ENCODE data around the gene MAP2K7.
"Not testable (repeated sequence)": the region's sequence is repeated elsewhere in the genome, so short reads cannot be mapped to it uniquely, and the experiment has no call there.

MAP2K7 gene

DNA sequence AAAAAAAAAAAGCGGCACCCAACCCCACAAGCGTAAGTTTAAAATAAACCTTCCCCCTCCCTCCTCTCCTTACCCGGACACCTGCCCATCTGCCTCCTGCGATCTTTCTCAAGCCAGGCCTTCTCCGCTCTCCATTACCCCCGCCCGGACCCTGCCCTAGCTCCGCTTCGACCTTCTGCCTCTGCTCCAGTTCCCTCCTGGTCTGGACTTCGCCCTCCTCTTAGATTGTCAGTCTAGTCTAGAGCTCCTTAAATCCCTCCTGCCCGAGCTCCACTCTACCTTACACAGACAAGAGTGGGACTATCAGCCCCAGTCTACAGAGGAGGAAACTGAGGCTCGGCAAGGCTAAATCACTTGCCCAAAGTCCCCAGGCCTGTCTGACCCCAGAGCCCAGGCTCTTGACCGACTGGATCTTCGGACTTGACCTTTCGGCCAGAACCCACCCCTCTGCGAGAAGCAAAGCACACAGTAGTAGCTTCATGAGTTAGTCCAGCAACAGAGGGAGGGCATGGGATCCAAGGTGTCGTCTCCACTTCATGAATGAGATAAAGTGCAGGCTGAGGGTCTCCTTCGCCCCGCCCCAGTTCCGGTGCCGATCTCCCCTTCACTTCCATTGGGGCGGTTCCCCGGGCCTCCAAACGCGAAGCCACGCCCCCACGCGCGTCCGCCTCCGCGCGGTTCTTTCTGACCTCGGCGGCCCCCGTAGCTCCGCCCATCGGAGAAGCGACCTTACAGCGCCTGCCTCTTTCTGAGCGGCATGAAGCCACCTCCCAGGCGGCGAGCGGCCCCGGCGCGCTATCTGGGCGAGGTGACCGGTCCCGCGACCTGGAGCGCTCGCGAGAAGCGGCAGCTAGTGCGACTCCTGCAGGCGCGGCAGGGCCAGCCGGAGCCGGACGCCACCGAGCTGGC is 16.2 kb downstream of the MAP2K7 start, which contains the start of gene SNAPC2:
Gene SNAPC2, plus strand, starts transcription at position 729 of the 909 bp plus-strand sequence. Its CDS starts 29 bp downstream, at position 758.
- DNase-seq (ENCODE audit: low spot score), result peak; percentile 93

GRCh38 chr19:7920519-7921301 is 17.0 kb downstream of the MAP2K7 start:
- DNase-seq (ENCODE audit: low spot score), result peak; percentile 97

DNA sequence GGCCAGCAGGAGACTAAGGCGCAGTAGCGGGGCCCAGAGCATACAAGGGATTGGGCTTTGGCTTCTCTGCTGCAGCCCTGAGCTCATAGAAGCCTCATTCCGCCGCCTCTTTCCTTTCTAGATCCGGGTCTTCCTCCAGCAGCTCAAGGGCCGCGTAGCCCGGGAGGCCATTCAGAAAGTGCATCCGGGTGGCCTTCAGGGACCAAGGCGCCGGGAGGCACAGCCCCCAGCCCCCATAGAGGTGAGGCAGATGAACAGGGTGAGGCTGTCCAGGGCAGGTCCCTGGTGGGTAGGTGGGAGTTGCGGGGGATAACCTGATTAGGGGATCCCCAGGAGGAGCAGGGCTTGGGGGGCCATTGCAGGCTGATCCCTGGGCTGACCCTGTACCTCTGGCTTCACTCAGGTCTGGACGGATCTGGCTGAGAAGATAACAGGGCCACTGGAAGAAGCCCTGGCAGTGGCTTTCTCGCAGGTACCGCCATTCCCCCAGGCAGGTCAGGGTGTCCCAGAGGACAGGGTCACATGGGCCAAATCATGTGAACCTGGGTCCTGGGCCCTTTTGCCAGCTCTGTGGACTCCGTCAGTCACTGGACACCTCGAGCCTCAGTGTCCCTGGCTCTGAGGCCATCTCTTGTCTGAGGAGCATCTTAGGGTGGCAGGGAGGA is 17.8 kb downstream of the MAP2K7 start:
- no peak for DNase-seq (ENCODE audit: low spot score)

GRCh38 chr19:7921967-7922835 is 18.5 kb downstream of the MAP2K7 start:
- no peak for DNase-seq (ENCODE audit: low spot score)

GRCh38 chr19:7922836-7923195 is 19.1 kb downstream of the MAP2K7 start:
- no peak for DNase-seq (ENCODE audit: low spot score)

- no peak for DNase-seq (ENCODE audit: low spot score)
These were observed 19.9 kb downstream of the MAP2K7 start for GRCh38 chr19:7923295-7924191.

GRCh38 chr19:7924241-7924640 is 20.6 kb downstream of the MAP2K7 start:
- no peak for DNase-seq (ENCODE audit: low spot score)

GRCh38 chr19:7924651-7925170 is 21.0 kb downstream of the MAP2K7 start:
- no peak for DNase-seq (ENCODE audit: low spot score)

GRCh38 chr19:7925171-7925851 is 21.6 kb downstream of the MAP2K7 start:
- DNase-seq (ENCODE audit: low spot score), result peak; percentile 89

- DNase-seq (ENCODE audit: low spot score), result peak; percentile 88
These were observed 22.5 kb downstream of the MAP2K7 start, which contains the start of gene CTXN1 for GRCh38 chr19:7926021-7926726. Gene CTXN1 (minus strand): TSS chr19:7926135. CDS start chr19:7925538, 597 bp downstream.

- DNase-seq (ENCODE audit: low spot score), result no peak
These were observed 23.3 kb downstream of the MAP2K7 start for GRCh38 chr19:7926727-7927604.

- no peak for DNase-seq (ENCODE audit: low spot score)
These were observed 24.1 kb downstream of the MAP2K7 start for GRCh38 chr19:7927605-7928333.

GRCh38 chr19:7928334-7928706 is 24.6 kb downstream of the MAP2K7 start:
- no peak for DNase-seq (ENCODE audit: low spot score)

GRCh38 chr19:7928741-7929701 is 25.3 kb downstream of the MAP2K7 start:
- peak; percentile 73 for DNase-seq (ENCODE audit: low spot score)

GRCh38 chr19:7930030-7930429 is 26.4 kb downstream of the MAP2K7 start:
- not testable (repeated sequence) for DNase-seq (ENCODE audit: low spot score)

DNA sequence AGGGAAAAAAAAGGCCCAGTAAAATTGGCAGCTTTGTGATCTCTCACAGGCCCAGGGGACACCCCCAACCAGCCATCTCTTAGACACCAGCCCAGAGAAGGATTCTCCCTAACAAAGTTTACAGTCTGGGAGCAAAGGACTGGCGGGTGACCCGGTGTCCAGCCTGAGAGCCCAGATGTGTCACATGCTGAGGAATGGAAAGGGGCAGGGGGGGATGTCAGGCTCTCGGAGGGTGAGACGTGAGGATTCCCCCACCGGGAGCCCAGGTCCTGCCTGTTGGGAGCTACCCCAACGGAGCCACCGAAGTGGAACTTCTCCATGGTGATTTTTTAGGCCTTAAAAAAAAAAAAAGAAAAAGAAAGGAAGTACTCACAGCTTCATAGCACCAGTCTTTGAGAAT is 27.1 kb downstream of the MAP2K7 start:
- no peak for DNase-seq (ENCODE audit: low spot score)
